ENCODE results near the gene DDX55. TPM values are rescaled to one million over a fixed set of nuclear protein-coding genes. Genes with fewer than 3 reads are reported as not detected.

The DDX55 gene
- polyA plus RNA-seq, 1 donor (not counting 4 experiments of a cell fraction or from before 2014, with no cell fraction given), result 25.7 TPM

DNA sequence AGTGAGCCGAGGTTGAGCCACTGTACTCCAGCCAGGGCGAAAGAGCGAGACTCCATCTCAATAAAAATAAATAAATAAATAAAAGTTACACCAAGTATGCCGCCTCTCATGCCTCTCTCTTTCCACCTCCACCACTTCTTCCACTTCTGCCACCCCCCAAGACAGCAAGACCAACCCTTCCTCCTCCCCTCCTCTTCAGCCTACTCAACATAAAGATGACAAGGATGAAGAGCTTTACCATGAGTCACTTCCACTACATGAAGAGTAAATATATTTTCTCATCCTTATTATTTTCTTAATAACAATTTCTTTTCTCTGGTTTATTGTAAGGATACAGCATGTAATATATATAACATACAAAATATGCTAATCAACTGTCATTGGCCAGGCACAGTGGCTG is 21.1 kb upstream of the DDX55 start:
- Histone ChIP-seq H3K36me3 (ENCODE audit: control insufficient read depth in 2 of 2, extremely low read depth in 1 of 2, insufficient read depth in 2 of 2, low read length in 2 of 2) (no peaks in the 10 kb centered on the region), H4K20me1 (ENCODE audit: control insufficient read depth, extremely low read depth, insufficient read depth, low read length) (no peaks in the 10 kb centered on the region), H3K27me3 (ENCODE audit: control insufficient read depth, extremely low read depth, insufficient read depth, low read length) (no peaks in the 10 kb centered on the region), H3K4me2 (ENCODE audit: control insufficient read depth, extremely low read depth, insufficient read depth, low read depth, low read length) (no peak overlapping the region), H3K4me3 (ENCODE audit: control insufficient read depth in 2 of 3, extremely low read depth in 1 of 3, insufficient read depth in 2 of 3, low read depth in 1 of 3, low read length in 3 of 3) (no peak overlapping the region), H3K79me2 (ENCODE audit: control insufficient read depth, insufficient read depth, low read length) (peaks cover 28% of the 10 kb centered on the region), H2AFZ (ENCODE audit: control insufficient read depth, low read length) (no peak overlapping the region), H3K9ac (ENCODE audit: control insufficient read depth, extremely low read depth, insufficient read depth, low read length) (no peak overlapping the region), H3K4me1 (ENCODE audit: control insufficient read depth, extremely low read depth, insufficient read depth, low read length) (peaks cover 15% of the 10 kb centered on the region), H3K9me3 (ENCODE audit: control insufficient read depth, low read depth, low read length) (no peaks in the 10 kb centered on the region), H3K27ac (ENCODE audit: control insufficient read depth, insufficient read depth, low read length) (no peak overlapping the region), H3K9me1 (ENCODE audit: control insufficient read depth, extremely low read depth, insufficient read depth, low read length) (no peaks in the 10 kb centered on the region)
- no peak for TF ChIP-seq EZH2 (IDR thresholded peaks at IDR 0.05; ENCODE audit: low read length)
- TF ChIP-seq, protein P1, sequence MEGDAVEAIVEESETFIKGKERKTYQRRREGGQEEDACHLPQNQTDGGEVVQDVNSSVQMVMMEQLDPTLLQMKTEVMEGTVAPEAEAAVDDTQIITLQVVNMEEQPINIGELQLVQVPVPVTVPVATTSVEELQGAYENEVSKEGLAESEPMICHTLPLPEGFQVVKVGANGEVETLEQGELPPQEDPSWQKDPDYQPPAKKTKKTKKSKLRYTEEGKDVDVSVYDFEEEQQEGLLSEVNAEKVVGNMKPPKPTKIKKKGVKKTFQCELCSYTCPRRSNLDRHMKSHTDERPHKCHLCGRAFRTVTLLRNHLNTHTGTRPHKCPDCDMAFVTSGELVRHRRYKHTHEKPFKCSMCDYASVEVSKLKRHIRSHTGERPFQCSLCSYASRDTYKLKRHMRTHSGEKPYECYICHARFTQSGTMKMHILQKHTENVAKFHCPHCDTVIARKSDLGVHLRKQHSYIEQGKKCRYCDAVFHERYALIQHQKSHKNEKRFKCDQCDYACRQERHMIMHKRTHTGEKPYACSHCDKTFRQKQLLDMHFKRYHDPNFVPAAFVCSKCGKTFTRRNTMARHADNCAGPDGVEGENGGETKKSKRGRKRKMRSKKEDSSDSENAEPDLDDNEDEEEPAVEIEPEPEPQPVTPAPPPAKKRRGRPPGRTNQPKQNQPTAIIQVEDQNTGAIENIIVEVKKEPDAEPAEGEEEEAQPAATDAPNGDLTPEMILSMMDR (optimal IDR thresholded peaks at IDR 0.05 in 1 of 3, IDR thresholded peaks at IDR 0.05 in 1 of 3, conservative IDR thresholded peaks at IDR 0.05 in 1 of 3; ENCODE audit: extremely low read depth in 1 of 3, insufficient read depth in 2 of 3, low read length in 3 of 3), result no peak
- FAIRE-seq, result no peak
- dilution Hi-C loops (cut with MboI; ENCODE audit: extremely low pct_ligation_motif_present, low sequenced_read_pairs), result no loop called here
- DNase-seq (ENCODE audit: low read depth, low spot score), result no peak

DNA sequence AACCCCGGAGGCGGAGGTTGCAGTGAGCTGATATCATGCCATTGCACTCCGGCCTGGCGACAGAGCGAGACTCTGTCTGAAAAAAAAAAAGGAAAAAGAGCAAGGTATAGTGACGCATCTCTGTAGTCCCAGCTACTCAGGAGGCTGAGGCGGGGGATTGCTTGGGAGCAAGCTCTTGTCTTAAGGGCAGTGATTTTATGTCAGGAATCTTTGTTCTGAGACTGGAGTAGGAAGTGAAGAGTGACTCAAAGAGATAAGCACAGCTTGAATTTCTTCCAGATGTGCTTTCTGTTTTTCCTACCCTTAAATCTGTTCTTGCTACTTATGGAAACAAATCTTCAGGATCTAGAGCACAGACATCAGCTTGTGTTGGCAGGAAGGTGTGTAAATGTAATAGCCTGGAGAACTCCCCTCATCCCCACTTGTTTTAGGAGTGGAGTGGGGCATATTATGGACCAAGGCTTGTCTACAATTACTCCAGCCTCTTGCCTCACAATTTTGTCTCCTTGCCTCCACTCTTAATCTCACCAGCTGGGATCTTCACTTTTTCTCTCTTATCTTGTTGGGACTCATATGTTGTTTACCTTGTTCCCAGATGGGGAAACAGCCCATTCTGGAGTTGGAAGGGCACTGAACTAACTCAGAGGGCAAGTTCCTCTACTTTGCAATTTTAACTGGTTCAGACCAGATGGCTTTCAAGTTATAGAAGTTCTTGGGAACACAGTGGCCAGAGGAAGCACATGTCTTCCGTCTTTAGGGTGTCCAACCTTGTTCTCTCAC is 10.0 kb upstream of the DDX55 start:
- Histone ChIP-seq H3K9me3 (ENCODE audit: control insufficient read depth, low read depth, low read length) (no peaks in the 10 kb centered on the region), H3K4me2 (ENCODE audit: control insufficient read depth, extremely low read depth, insufficient read depth, low read depth, low read length) (no peak overlapping the region), H3K4me3 (ENCODE audit: control insufficient read depth in 2 of 3, extremely low read depth in 1 of 3, insufficient read depth in 2 of 3, low read depth in 1 of 3, low read length in 3 of 3) (no peak overlapping the region), H2AFZ (ENCODE audit: control insufficient read depth, low read length) (no peak overlapping the region), H4K20me1 (ENCODE audit: control insufficient read depth, extremely low read depth, insufficient read depth, low read length) (peaks cover 23% of the 10 kb centered on the region), H3K9me1 (ENCODE audit: control insufficient read depth, extremely low read depth, insufficient read depth, low read length) (peaks cover 2% of the 10 kb centered on the region), H3K4me1 (ENCODE audit: control insufficient read depth, extremely low read depth, insufficient read depth, low read length) (peaks cover 4% of the 10 kb centered on the region), H3K9ac (ENCODE audit: control insufficient read depth, extremely low read depth, insufficient read depth, low read length) (no peak overlapping the region), H3K36me3 (ENCODE audit: control insufficient read depth in 2 of 2, extremely low read depth in 1 of 2, insufficient read depth in 2 of 2, low read length in 2 of 2) (peaks cover 20 to 51% of the 10 kb centered on the region in 2 experiments), H3K27me3 (ENCODE audit: control insufficient read depth, extremely low read depth, insufficient read depth, low read length) (no peaks in the 10 kb centered on the region), H3K79me2 (ENCODE audit: control insufficient read depth, insufficient read depth, low read length) (peaks cover 81% of the 10 kb centered on the region), H3K27ac (ENCODE audit: control insufficient read depth, insufficient read depth, low read length) (no peak overlapping the region)
- DNase-seq (ENCODE audit: low read depth, low spot score) (no peak), FAIRE-seq (no peak)
- no peak for TF ChIP-seq EZH2 (IDR thresholded peaks at IDR 0.05; ENCODE audit: low read length)
- TF ChIP-seq, protein P1 (optimal IDR thresholded peaks at IDR 0.05 in 1 of 3, IDR thresholded peaks at IDR 0.05 in 1 of 3, conservative IDR thresholded peaks at IDR 0.05 in 1 of 3; ENCODE audit: extremely low read depth in 1 of 3, insufficient read depth in 2 of 3, low read length in 3 of 3), result no peak
- dilution Hi-C loops (cut with MboI; ENCODE audit: extremely low pct_ligation_motif_present, low sequenced_read_pairs), result no loop called here
